KBM-7 (cell line): ENCODE results near the gene OR1L8.

Source experiments
- DNase-seq: peaks from one replicate; pipeline ENCODE4 v3.0.0-alpha.2; 2015
- in situ Hi-C: fragments of 300-500 bp; cut with MboI; formaldehyde crosslinking; loops from 2 replicates; pipeline ENCODE4 v1.14.3; 2020; ENCODE audit warnings: low sequenced_read_pairs, low pct_unique_long_range_greater_than_20kb, mixed read lengths

OR1L8 gene

GRCh38 chr9:122519376-122519775, 63.8 kb downstream of the OR1L8 start:
- no peak for DNase-seq
- in situ Hi-C loops: no loop called here

GRCh38 chr9:122518841-122519240, 64.3 kb downstream of the OR1L8 start, which contains the start of gene OR1J4:
Gene OR1J4, plus strand, starts transcription at chr9:122519141. Its CDS starts 0 bp downstream, at chr9:122519141.
- in situ Hi-C loops: no loop called here
- no peak for DNase-seq

GRCh38 chr9:122518226-122518625, 65.0 kb downstream of the OR1L8 start:
- no peak for DNase-seq
- in situ Hi-C loops: no loop called here
